GM20431 (cell line): ENCODE measurements around the gene NDUFAF3.

Source experiments
- in situ Hi-C: fragments of 300-500 bp; cut with MseI, MboI; formaldehyde crosslinking; loops from one replicate; pipeline ENCODE4 v1.15.0; 2020; ENCODE audit warnings: low sequenced_read_pairs; ENCODE audit not compliant: unreplicated experiment

NDUFAF3 gene

DNA sequence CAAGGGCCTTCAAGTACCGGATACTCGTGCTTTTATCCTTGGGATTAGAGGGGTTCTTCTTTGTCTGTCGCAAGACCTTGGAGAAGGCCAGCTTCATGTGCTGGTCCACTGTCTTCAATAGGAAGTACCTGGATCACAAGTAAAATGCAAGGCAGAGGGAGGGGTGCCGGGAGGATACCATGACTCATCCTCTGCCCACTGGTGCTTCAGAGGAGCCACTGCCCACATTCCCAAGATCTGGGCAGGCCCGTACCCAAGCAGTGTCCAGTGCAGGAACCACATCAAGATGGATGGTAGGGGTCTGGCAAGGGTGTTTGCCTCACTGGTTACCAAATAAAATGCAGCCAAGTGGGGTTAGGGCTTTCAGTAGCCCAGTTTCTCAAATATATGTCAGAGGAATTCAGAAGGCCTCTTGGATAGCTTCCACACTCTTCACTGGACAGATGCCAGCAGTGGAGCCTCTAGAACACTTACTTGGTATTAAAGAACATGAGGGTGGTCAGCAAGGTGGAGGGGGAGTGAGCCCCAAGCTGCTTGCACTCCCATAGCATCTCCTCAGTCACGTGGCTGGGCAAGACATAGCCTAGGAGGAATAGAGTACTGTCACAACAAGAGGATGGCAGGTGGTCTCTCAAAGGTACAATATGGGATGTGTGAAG is 10.9 kb downstream of the NDUFAF3 start:
- in situ Hi-C loops: no loop called here

DNA sequence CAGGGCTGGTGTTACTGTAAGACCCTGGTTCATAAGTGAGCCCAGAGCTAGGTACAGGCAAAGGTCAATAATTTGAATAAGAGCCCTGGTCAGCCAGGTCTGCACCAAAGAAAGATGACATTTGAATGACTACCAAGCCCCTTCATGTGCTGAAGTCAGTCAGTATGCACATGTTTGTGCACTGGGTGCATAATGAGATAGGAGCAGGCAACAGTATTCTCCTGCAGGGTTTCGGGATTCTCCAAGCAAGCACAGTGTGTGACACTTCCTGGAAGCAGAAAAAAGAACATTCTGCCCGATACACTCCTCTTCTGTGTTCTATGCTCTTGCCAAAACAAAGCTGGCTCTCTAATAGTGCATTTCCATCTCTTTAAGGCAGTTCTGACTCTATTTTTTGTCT is 12.7 kb downstream of the NDUFAF3 start:
- in situ Hi-C loops: no loop called here

DNA sequence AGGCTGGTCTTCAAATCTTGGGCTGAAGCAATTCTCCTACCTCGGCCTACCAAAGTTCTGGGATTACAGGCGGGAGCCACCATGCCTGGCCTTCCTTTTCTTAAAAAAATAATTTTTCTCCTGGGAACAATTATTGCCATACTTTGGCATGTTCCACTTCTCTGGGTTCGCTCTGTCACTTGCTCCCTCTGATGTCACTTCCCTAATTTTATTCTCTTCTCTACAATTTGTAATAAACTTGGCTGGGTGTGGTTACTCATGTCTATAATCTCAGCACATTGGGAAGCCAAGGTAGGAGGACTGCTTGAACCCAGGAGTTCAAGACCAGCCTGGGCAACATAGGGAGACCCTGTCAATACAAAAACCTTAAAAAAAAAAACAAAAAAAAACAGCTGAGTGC is 13.4 kb downstream of the NDUFAF3 start:
- in situ Hi-C loops: no loop called here

DNA sequence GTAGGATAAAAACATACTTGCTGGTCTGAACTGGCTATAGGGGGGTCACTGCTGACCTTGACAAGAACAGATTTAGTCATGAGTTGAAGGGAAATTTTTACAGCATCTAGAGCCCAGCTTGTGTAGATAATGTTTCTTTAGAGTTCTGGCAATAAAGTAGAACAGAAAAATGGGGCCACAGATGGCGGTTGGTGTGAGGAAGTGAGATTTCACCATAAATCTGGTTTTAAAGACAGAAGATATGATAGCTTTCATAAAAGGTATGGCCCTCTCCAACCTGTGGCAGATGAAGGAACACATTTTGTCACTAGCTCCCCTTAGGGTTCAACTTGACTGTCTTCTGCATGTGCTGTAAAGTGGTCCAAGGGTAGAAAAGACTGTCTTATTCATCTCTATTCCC is 31.6 kb downstream of the NDUFAF3 start:
- in situ Hi-C loops: no loop called here

DNA sequence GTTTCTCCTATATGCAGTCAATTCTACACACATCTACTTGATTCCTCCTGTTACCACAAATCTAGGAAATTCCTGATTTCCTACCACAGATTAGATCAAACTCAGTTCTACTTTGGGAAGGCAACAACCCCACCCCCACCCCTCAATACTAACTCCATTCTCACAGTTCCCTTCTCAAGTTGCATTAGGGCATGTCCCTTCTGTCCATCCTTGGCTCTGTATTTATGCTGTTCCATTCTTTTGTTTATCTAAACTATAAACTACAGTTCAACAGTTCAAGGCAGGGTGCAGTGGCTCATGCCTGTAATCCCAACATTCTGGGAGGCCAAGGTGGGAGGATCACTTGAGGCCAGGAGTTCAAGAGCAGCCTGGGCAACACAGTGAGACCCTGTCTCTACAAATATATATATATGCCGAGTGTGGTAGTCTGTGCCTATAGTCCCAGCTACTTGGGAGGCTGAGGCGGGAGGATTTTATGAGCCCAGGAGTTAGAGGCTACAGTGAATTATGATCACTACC is 32.5 kb downstream of the NDUFAF3 start:
- in situ Hi-C loops: no loop called here

DNA sequence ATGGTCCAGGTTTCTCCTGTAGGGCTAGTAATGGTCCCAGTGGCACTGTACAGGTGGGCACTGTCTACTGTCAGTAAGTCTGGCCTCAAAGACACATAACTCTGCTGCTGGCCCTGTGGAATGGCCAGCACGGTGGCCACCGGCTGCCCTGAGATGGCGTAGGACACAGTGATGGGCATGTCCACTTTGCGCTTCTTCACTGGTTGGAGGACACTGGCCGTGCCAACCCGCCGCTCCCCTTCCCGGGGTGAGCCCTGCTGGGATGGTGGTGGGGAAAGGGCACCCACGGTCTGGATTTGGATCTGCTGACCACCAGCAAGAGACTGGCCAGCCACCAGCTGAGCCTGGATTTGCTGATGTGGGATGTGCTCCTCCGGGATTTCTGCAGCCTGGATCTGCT is 35.3 kb downstream of the NDUFAF3 start:
- in situ Hi-C loops: no loop called here

DNA sequence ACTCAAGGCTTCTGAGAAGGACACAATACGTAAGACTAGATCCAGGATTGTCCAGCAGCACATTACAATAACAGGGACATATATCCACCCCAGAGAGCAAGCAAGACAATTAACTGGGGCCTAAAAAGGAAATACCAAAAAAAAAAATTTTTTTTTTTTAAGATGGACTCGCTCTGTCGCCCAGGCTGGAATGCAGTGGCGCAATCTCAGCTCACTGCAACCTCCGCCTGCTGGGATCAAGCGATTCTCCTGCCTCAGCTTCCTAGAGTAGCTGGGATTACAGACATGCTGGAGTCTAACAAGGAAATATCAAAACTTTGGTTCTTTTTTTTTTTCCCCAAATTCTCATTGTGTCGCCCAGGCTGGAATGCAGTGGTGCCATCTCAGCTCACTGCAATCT is 36.1 kb downstream of the NDUFAF3 start:
- in situ Hi-C loops: no loop called here
